Mesothelial cell of epicardium (in vitro differentiated cells): ENCODE results near the gene PPT1. TPM values are rescaled to one million over a fixed set of nuclear protein-coding genes. Genes with fewer than 3 reads are reported as not detected.

ENCODE experiments used
- DNase-seq, 2 experiments: peaks; one replicate each; pipeline ENCODE4 v3.0.0; 2021; ENCODE audit warnings: low spot score in 2 of 2; ENCODE audit not compliant: unreplicated experiment in 2 of 2
- H3K27ac Mint-ChIP-seq: 2 replicates; pipeline ENCODE4 v1.8.0; 2021; ENCODE audit warnings: mixed read lengths
- H3K27me3 Mint-ChIP-seq: 2 replicates; pipeline ENCODE4 v1.8.0; 2021; ENCODE audit warnings: low read depth, mixed read lengths
- H3K36me3 Mint-ChIP-seq: 2 replicates; pipeline ENCODE4 v1.8.0; 2021; ENCODE audit warnings: mixed read lengths
- H3K4me1 Mint-ChIP-seq: 2 replicates; pipeline ENCODE4 v1.8.0; 2021; ENCODE audit warnings: mixed read lengths
- H3K4me3 Mint-ChIP-seq: 2 replicates; pipeline ENCODE4 v1.8.0; 2021; ENCODE audit warnings: mild to moderate bottlenecking, moderate library complexity, mixed read lengths
- H3K9me3 Mint-ChIP-seq: 2 replicates; pipeline ENCODE4 v1.8.0; 2021; ENCODE audit warnings: mixed read lengths
- CTCF ChIP-seq: fragments of 200-600 bp; sonication (generic); IDR thresholded peaks from one replicate; pipeline ENCODE4 v1.5.0; 2021; ENCODE audit warnings: antibody characterized with exemption; ENCODE audit not compliant: unreplicated experiment
- total RNA-seq: library from RNA; stranded (reverse); gene quantifications from 3 replicates; pipeline ENCODE4 v1.2.1, GENCODE V29; 2021

Gene PPT1
- total RNA-seq, 1 donor from 2014 or later, result 81.8 TPM

GRCh38 chr1:40047769-40048168 is 49.3 kb downstream of the PPT1 start:
- H3K36me3 Mint-ChIP-seq, result peaks cover 8% of the 10 kb centered on the region
- no peak for DNase-seq
- peaks cover 11% of the 10 kb centered on the region for H3K4me1 Mint-ChIP-seq
- no peaks in the 10 kb centered on the region for H3K9me3 Mint-ChIP-seq
- H3K27me3 Mint-ChIP-seq, result no peaks in the 10 kb centered on the region
- TF ChIP-seq CTCF, result no peak
- H3K4me3 Mint-ChIP-seq, result no peak overlapping the region
- H3K27ac Mint-ChIP-seq, result no peak overlapping the region

- no peaks in the 10 kb centered on the region for H3K27me3 Mint-ChIP-seq
- TF ChIP-seq CTCF, result no peak
- H3K27ac Mint-ChIP-seq, result no peak overlapping the region
- no peaks in the 10 kb centered on the region for H3K9me3 Mint-ChIP-seq
- peaks cover 16% of the 10 kb centered on the region for H3K4me1 Mint-ChIP-seq
- H3K36me3 Mint-ChIP-seq, result peaks cover 13% of the 10 kb centered on the region
- no peak for DNase-seq
- no peak overlapping the region for H3K4me3 Mint-ChIP-seq
These were observed 49.8 kb downstream of the PPT1 start for GRCh38 chr1:40047276-40047675.

GRCh38 chr1:40045766-40046165 is 51.3 kb downstream of the PPT1 start:
- Mint-ChIP-seq H3K9me3 (no peaks in the 10 kb centered on the region), H3K4me1 (peaks cover 28% of the 10 kb centered on the region), H3K4me3 (no peak overlapping the region), H3K36me3 (peaks cover 11% of the 10 kb centered on the region), H3K27ac (no peak overlapping the region), H3K27me3 (no peaks in the 10 kb centered on the region)
- no peak for DNase-seq
- no peak for TF ChIP-seq CTCF

- Mint-ChIP-seq H3K27me3 (no peaks in the 10 kb centered on the region), H3K36me3 (peaks cover 9% of the 10 kb centered on the region), H3K4me3 (no peak overlapping the region), H3K4me1 (peaks cover 28% of the 10 kb centered on the region), H3K9me3 (no peaks in the 10 kb centered on the region), H3K27ac (no peak overlapping the region)
- no peak for DNase-seq
- TF ChIP-seq CTCF, result no peak
These were observed 51.9 kb downstream of the PPT1 start for GRCh38 chr1:40045182-40045581.

GRCh38 chr1:40044110-40044509 is 52.9 kb downstream of the PPT1 start:
- Mint-ChIP-seq H3K27ac (peak overlapping the region; percentile 57), H3K4me3 (no peak overlapping the region), H3K27me3 (no peaks in the 10 kb centered on the region), H3K4me1 (peaks cover 35% of the 10 kb centered on the region), H3K36me3 (peaks cover 9% of the 10 kb centered on the region), H3K9me3 (no peaks in the 10 kb centered on the region)
- TF ChIP-seq CTCF, result no peak
- no peak for DNase-seq

GRCh38 chr1:40042341-40042740 is 54.7 kb downstream of the PPT1 start:
- H3K9me3 Mint-ChIP-seq, result no peaks in the 10 kb centered on the region
- H3K36me3 Mint-ChIP-seq, result peaks cover 9% of the 10 kb centered on the region
- no peak for DNase-seq
- H3K27ac Mint-ChIP-seq, result peak overlapping the region; percentile 32
- no peaks in the 10 kb centered on the region for H3K27me3 Mint-ChIP-seq
- H3K4me1 Mint-ChIP-seq, result peaks cover 35% of the 10 kb centered on the region
- no peak for TF ChIP-seq CTCF
- H3K4me3 Mint-ChIP-seq, result peak overlapping the region; percentile 33
